ENCODE results near the gene RCAN1. TPM values are rescaled to one million over a fixed set of nuclear protein-coding genes. Genes with fewer than 3 reads are reported as not detected.

The RCAN1 gene
- total RNA-seq, 1 experiment from 2014 or later: 9.7 TPM

DNA sequence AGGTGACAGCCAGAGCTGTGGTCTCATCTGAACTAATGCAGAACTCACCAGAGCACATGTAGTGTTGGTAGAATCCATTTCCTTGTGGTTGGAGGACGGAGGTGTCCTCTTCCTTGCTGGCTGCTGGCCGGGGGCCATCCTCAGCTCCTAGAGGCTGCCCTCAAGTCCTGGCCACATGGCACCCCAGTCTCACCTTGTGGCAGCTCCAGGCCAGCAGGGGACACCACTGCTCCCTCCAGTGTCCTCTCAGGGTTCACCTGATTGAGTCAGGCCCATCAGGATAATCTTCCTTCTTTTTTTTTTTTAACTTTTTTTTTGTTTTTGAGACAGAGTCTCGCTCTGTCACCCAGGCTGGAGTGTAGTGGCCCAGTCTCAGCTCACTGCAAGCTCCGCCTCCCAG, 105.8 kb downstream of the RCAN1 start:
- no peaks in the 10 kb centered on the region for H3K9me3 ChIP-seq (ENCODE audit: control insufficient read depth in 1 of 2, insufficient read depth in 1 of 2, low read depth in 1 of 2, low read length in 2 of 2)
- ATAC-seq: peak; percentile 65
- RAD21 ChIA-PET (ENCODE audit: low non-redundant PET in 1 of 2, low total read pairs in 2 of 2, uncharacterized antibody in 2 of 2, unreplicated experiment in 2 of 2): no interaction called here

DNA sequence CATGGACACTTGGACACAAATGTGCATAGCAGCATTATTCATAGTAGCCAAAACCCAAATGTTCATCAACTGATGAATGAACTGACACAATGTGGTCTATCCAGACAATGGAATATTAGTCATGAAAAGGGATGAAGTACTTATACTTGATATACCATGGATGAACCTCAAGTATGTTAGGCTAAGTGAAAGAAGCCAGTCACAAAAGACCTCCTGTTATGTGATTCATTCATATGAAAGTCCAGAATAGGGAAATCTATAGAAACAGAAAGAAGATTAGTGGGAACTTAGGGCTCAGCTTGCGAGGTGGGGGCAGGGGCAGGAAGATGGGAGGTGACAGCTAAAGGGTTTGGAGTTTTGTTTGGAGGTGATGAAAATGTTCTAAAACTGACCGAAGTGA, 110.3 kb downstream of the RCAN1 start:
- Histone ChIP-seq H3K9me2 (ENCODE audit: insufficient read depth) (no peaks in the 10 kb centered on the region), H3K27me3 (ENCODE audit: insufficient read depth, low read length) (no peaks in the 10 kb centered on the region), H4K20me1 (ENCODE audit: insufficient read depth) (no peaks in the 10 kb centered on the region), H3K27ac (ENCODE audit: low read depth, low read length) (no peak overlapping the region), H2AFZ (ENCODE audit: low read depth, low read length, poor library complexity, severe bottlenecking) (no peak overlapping the region), H3K4me1 (ENCODE audit: control insufficient read depth in 1 of 2, insufficient read depth in 2 of 2, low read length in 2 of 2) (no peaks in the 10 kb centered on the region), H3K79me2 (ENCODE audit: insufficient read depth, low read length) (no peaks in the 10 kb centered on the region), H3K4me3 (replicated peaks in 1 of 2; ENCODE audit: low read depth in 1 of 2, low read length in 2 of 2) (no peak overlapping the region), H3K9ac (ENCODE audit: low read length) (no peak overlapping the region), H3K9me3 (ENCODE audit: control insufficient read depth in 1 of 2, insufficient read depth in 1 of 2, low read depth in 1 of 2, low read length in 2 of 2) (no peaks in the 10 kb centered on the region), H3K36me3 (ENCODE audit: control insufficient read depth in 1 of 2, insufficient read depth in 2 of 2, low read length in 2 of 2) (no peaks in the 10 kb centered on the region), H3K4me2 (ENCODE audit: low read length) (no peak overlapping the region)
- no TSS peak for BruUV-seq (replicated peaks)
- intact Hi-C loops (cut with micrococcal nuclease): no loop called here
- ChIA-PET CTCF (no interaction called here), POLR2A (no interaction called here), RAD21 (ENCODE audit: low non-redundant PET in 1 of 2, low total read pairs in 2 of 2, uncharacterized antibody in 2 of 2, unreplicated experiment in 2 of 2) (no interaction called here)
- DNase-seq (ENCODE audit: low read depth, low spot score) (no peak), ATAC-seq (no peak)
- TF ChIP-seq SIN3A (IDR thresholded peaks at IDR 0.05; ENCODE audit: low read depth): no peak
- TF ChIP-seq, protein P1, sequence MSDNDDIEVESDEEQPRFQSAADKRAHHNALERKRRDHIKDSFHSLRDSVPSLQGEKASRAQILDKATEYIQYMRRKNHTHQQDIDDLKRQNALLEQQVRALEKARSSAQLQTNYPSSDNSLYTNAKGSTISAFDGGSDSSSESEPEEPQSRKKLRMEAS (IDR thresholded peaks at IDR 0.05): no peak
- TF ChIP-seq EGR1 (IDR thresholded peaks at IDR 0.05; ENCODE audit: low read depth): no peak
- no peak for TF ChIP-seq ZFX (IDR thresholded peaks at IDR 0.05)
- no peak for TF ChIP-seq SP1 (IDR thresholded peaks at IDR 0.05; ENCODE audit: low read depth)
- TF ChIP-seq, protein P2, sequence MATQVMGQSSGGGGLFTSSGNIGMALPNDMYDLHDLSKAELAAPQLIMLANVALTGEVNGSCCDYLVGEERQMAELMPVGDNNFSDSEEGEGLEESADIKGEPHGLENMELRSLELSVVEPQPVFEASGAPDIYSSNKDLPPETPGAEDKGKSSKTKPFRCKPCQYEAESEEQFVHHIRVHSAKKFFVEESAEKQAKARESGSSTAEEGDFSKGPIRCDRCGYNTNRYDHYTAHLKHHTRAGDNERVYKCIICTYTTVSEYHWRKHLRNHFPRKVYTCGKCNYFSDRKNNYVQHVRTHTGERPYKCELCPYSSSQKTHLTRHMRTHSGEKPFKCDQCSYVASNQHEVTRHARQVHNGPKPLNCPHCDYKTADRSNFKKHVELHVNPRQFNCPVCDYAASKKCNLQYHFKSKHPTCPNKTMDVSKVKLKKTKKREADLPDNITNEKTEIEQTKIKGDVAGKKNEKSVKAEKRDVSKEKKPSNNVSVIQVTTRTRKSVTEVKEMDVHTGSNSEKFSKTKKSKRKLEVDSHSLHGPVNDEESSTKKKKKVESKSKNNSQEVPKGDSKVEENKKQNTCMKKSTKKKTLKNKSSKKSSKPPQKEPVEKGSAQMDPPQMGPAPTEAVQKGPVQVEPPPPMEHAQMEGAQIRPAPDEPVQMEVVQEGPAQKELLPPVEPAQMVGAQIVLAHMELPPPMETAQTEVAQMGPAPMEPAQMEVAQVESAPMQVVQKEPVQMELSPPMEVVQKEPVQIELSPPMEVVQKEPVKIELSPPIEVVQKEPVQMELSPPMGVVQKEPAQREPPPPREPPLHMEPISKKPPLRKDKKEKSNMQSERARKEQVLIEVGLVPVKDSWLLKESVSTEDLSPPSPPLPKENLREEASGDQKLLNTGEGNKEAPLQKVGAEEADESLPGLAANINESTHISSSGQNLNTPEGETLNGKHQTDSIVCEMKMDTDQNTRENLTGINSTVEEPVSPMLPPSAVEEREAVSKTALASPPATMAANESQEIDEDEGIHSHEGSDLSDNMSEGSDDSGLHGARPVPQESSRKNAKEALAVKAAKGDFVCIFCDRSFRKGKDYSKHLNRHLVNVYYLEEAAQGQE (IDR thresholded peaks at IDR 0.05; ENCODE audit: low read depth): no peak
- no peak for TF ChIP-seq POLR2A (IDR thresholded peaks at IDR 0.05; ENCODE audit: borderline replicate concordance, extremely low read depth, insufficient read depth, insufficient read length)
- no peak for TF ChIP-seq FOSL1 (IDR thresholded peaks at IDR 0.05; ENCODE audit: low read depth)
- no peak for TF ChIP-seq YY1 (IDR thresholded peaks at IDR 0.05; ENCODE audit: extremely low read depth, insufficient replicate concordance, low read depth, low read length)

More for the DNA sequence above, 105.8 kb downstream of the RCAN1 start:
- Histone ChIP-seq H3K4me2 (ENCODE audit: low read length) (no peak overlapping the region), H3K27ac (ENCODE audit: low read depth, low read length) (no peak overlapping the region), H3K4me3 (replicated peaks in 1 of 2; ENCODE audit: low read depth in 1 of 2, low read length in 2 of 2) (no peak overlapping the region), H3K27me3 (ENCODE audit: insufficient read depth, low read length) (no peaks in the 10 kb centered on the region), H3K9me2 (ENCODE audit: insufficient read depth) (no peaks in the 10 kb centered on the region), H3K4me1 (ENCODE audit: control insufficient read depth in 1 of 2, insufficient read depth in 2 of 2, low read length in 2 of 2) (no peaks in the 10 kb centered on the region; a peak in 1 of 4 replicates), H3K36me3 (ENCODE audit: control insufficient read depth in 1 of 2, insufficient read depth in 2 of 2, low read length in 2 of 2) (no peaks in the 10 kb centered on the region), H3K9ac (ENCODE audit: low read length) (no peak overlapping the region), H3K79me2 (ENCODE audit: insufficient read depth, low read length) (no peaks in the 10 kb centered on the region), H2AFZ (ENCODE audit: low read depth, low read length, poor library complexity, severe bottlenecking) (no peak overlapping the region), H4K20me1 (ENCODE audit: insufficient read depth) (no peaks in the 10 kb centered on the region)
- ChIA-PET POLR2A (no interaction called here), CTCF (interaction anchor here (0.7 to 1.5 kb wide), 3 partner anchors 9 to 122 kb away, joined by 3 to 7 read pairs (median 4); no protein-coding TSS in a partner anchor)
- no TSS peak for BruUV-seq (replicated peaks)
- DNase-seq (ENCODE audit: low read depth, low spot score): no peak
- TF ChIP-seq, protein P1 (IDR thresholded peaks at IDR 0.05): 0 out of 2 replicates have a peak, but pooled peaks have one; percentile 34
- TF ChIP-seq RAD21 (IDR thresholded peaks at IDR 0.05; ENCODE audit: low read depth): peak; percentile 27
- TF ChIP-seq ZNF274 (IDR thresholded peaks at IDR 0.05; ENCODE audit: low read depth, low read length): no peak
- TF ChIP-seq POLR2A (IDR thresholded peaks at IDR 0.05; ENCODE audit: borderline replicate concordance, extremely low read depth, insufficient read depth, insufficient read length): no peak
- TF ChIP-seq, protein P3, sequence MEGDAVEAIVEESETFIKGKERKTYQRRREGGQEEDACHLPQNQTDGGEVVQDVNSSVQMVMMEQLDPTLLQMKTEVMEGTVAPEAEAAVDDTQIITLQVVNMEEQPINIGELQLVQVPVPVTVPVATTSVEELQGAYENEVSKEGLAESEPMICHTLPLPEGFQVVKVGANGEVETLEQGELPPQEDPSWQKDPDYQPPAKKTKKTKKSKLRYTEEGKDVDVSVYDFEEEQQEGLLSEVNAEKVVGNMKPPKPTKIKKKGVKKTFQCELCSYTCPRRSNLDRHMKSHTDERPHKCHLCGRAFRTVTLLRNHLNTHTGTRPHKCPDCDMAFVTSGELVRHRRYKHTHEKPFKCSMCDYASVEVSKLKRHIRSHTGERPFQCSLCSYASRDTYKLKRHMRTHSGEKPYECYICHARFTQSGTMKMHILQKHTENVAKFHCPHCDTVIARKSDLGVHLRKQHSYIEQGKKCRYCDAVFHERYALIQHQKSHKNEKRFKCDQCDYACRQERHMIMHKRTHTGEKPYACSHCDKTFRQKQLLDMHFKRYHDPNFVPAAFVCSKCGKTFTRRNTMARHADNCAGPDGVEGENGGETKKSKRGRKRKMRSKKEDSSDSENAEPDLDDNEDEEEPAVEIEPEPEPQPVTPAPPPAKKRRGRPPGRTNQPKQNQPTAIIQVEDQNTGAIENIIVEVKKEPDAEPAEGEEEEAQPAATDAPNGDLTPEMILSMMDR (IDR thresholded peaks at IDR 0.05 in 2 of 3, conservative IDR thresholded peaks at IDR 0.05 in 1 of 3; ENCODE audit: borderline replicate concordance in 1 of 3, insufficient read depth in 1 of 3, low read depth in 2 of 3, low read length in 2 of 3): peak; percentile 15 to 47 (median 33); a peak in 4 of 6 replicates
- TF ChIP-seq JUND (IDR thresholded peaks at IDR 0.05): no peak
- intact Hi-C loops (cut with micrococcal nuclease): no loop called here
